Colonic mucosa (tissue), 4 donors: ENCODE data around the gene DDX54. TPM values are rescaled to one million over a fixed set of nuclear protein-coding genes. Genes with fewer than 3 reads are reported as not detected.

Source experiments
- DNase-seq: peaks from one replicate; pipeline ENCODE4 v3.0.0-alpha.2; 2020
- H3K27ac ChIP-seq: fragments of 200-600 bp; one replicate; pipeline ENCODE4 v1.8.0; 2021
- H3K27me3 ChIP-seq: fragments of 200-600 bp; one replicate; pipeline ENCODE4 v1.8.0; 2021
- H3K36me3 ChIP-seq: fragments of 200-600 bp; one replicate; pipeline ENCODE4 v1.8.0; 2021
- H3K4me1 ChIP-seq: fragments of 200-600 bp; one replicate; pipeline ENCODE4 v1.8.0; 2021; ENCODE audit warnings: mild to moderate bottlenecking
- H3K4me3 ChIP-seq: fragments of 200-600 bp; one replicate; pipeline ENCODE4 v1.8.0; 2021
- H3K9ac ChIP-seq, 2 donors: one replicate each; pipeline ENCODE4 v1.7.0; 2013; ENCODE audit warnings: control low read depth in 2 of 2, low read depth in 2 of 2, low read length in 2 of 2
- H3K9me3 ChIP-seq: fragments of 200-600 bp; one replicate; pipeline ENCODE4 v1.8.0; 2021
- CTCF ChIP-seq: fragments of 200-600 bp; IDR thresholded peaks from one replicate; pipeline ENCODE4 v1.8.0; 2022; ENCODE audit warnings: antibody characterized with exemption, mild to moderate bottlenecking
- intact Hi-C: fragments of 100-400 bp; cut with DNase I; formaldehyde crosslinking; loops from one replicate; pipeline ENCODE4 v1.14.1; 2022
- total RNA-seq, 2 donors: library from RNA; stranded (reverse); fragmentation: NEBNext Ultra II Directional in 1 of 2; extraction: Animal tissue kit (Norgen Biotek cat#: 25700) in 1 of 2; gene quantifications; one replicate each; pipeline ENCODE4 v1.2.1, GENCODE V29; 2021
- donor health status: healthy.
- donor health status: DM: no; HTN: no; CAD: no.
- donor health status: DM: no; HTN: no; CAD: no.

The DDX54 gene
- total RNA-seq, 2 donors from 2014 or later = 54.8 to 98.3 TPM

GRCh38 chr12:113170926-113171325 lies 14.4 kb downstream of the DDX54 start:
- Histone ChIP-seq H3K4me3 (no peak overlapping the region), H3K9me3 (no peaks in the 10 kb centered on the region), H3K27ac (no peak overlapping the region), H3K36me3 (peaks cover 24% of the 10 kb centered on the region), H3K4me1 (no peaks in the 10 kb centered on the region), H3K9ac (no peak overlapping the region), H3K27me3 (no peaks in the 10 kb centered on the region)
- DNase-seq = no peak
- TF ChIP-seq CTCF = no peak
- intact Hi-C loops = no loop called here

GRCh38 chr12:113170457-113170856 lies 14.8 kb downstream of the DDX54 start:
- H3K9me3 ChIP-seq = no peaks in the 10 kb centered on the region
- H3K27ac ChIP-seq = no peak overlapping the region
- H3K9ac ChIP-seq = no peak overlapping the region
- H3K4me1 ChIP-seq = no peaks in the 10 kb centered on the region
- intact Hi-C loops = no loop called here
- H3K4me3 ChIP-seq = no peak overlapping the region
- TF ChIP-seq CTCF = no peak
- DNase-seq = no peak
- no peaks in the 10 kb centered on the region for H3K27me3 ChIP-seq
- peaks cover 24% of the 10 kb centered on the region for H3K36me3 ChIP-seq

GRCh38 chr12:113169697-113170096 lies 15.6 kb downstream of the DDX54 start:
- Histone ChIP-seq H3K4me3 (no peak overlapping the region), H3K27me3 (no peaks in the 10 kb centered on the region), H3K9ac (no peak overlapping the region), H3K9me3 (no peaks in the 10 kb centered on the region), H3K36me3 (peaks cover 24% of the 10 kb centered on the region), H3K27ac (no peak overlapping the region), H3K4me1 (no peaks in the 10 kb centered on the region)
- intact Hi-C loops = no loop called here
- TF ChIP-seq CTCF = no peak
- DNase-seq = no peak

GRCh38 chr12:113167868-113168267 lies 17.4 kb downstream of the DDX54 start:
- Histone ChIP-seq H3K4me3 (no peak overlapping the region), H3K9ac (no peak overlapping the region), H3K27ac (no peak overlapping the region), H3K27me3 (no peaks in the 10 kb centered on the region), H3K9me3 (no peaks in the 10 kb centered on the region), H3K36me3 (peaks cover 24% of the 10 kb centered on the region), H3K4me1 (no peaks in the 10 kb centered on the region)
- no peak for DNase-seq
- TF ChIP-seq CTCF = no peak
- intact Hi-C loops = no loop called here

- no peak overlapping the region for H3K9ac ChIP-seq
- intact Hi-C loops = no loop called here
- no peak for TF ChIP-seq CTCF
- no peaks in the 10 kb centered on the region for H3K27me3 ChIP-seq
- no peaks in the 10 kb centered on the region for H3K9me3 ChIP-seq
- DNase-seq = no peak
- peaks cover 17% of the 10 kb centered on the region for H3K36me3 ChIP-seq
- H3K4me1 ChIP-seq = no peaks in the 10 kb centered on the region
- no peak overlapping the region for H3K4me3 ChIP-seq
- no peak overlapping the region for H3K27ac ChIP-seq
Observed at GRCh38 chr12:113165521-113166450, 19.5 kb downstream of the DDX54 start.
